HEK293 (cell line): ENCODE measurements around the gene MAGI2.

ENCODE experiments used
- CTCF ChIA-PET: fragments of 350-600 bp; formaldehyde crosslinking; extraction: SDS; loops from one replicate; lab custom pipeline; 2021; ENCODE audit warnings: antibody characterized with exemption; lab: Yijun Ruan, JAX
- POLR2A ChIA-PET: fragments of 300-600 bp; formaldehyde crosslinking; extraction: SDS; loops from one replicate; lab custom pipeline; 2020; ENCODE audit warnings: antibody characterized with exemption, inconsistent platforms; lab: Yijun Ruan, JAX
- H3K27ac ChIP-seq: fragments of 200-500 bp; sonication (Bioruptor generic); 2 replicates; pipeline ENCODE4 v1.5.1; 2014; ENCODE audit warnings: low read depth, low read length, control low read depth, inconsistent platforms; ENCODE audit errors: extremely low read depth
- H3K36me3 ChIP-seq, 2 experiments: fragments of 200-500 bp in 1 of 2; sonication (Bioruptor generic) in 1 of 2; 1 replicate in 1 of 2; 2 replicates in 1 of 2; pipeline ENCODE4 v1.5.1; 2014 to 2017; ENCODE audit warnings: inconsistent platforms in 2 of 2, low read length in 2 of 2; ENCODE audit not compliant: control insufficient read depth in 2 of 2, insufficient read depth in 1 of 2
- H3K4me1 ChIP-seq: fragments of 200-500 bp; sonication (Bioruptor generic); 2 replicates; pipeline ENCODE4 v1.5.1; 2014; ENCODE audit warnings: mild to moderate bottlenecking, low read length, inconsistent platforms; ENCODE audit not compliant: control insufficient read depth, insufficient read depth
- H3K4me3 ChIP-seq: 2 replicates; pipeline ENCODE4 v1.5.1; 2011; ENCODE audit warnings: low read depth, mild to moderate bottlenecking, control low read depth, low read length, moderate library complexity
- H3K9me3 ChIP-seq: fragments of 200-500 bp; sonication (Bioruptor generic); 2 replicates; pipeline ENCODE4 v1.5.1; 2014; ENCODE audit warnings: low read depth, low read length, inconsistent platforms; ENCODE audit not compliant: control insufficient read depth, insufficient read depth
- GLIS2 ChIP-seq: fragments of 450-650 bp; formaldehyde crosslinking; IDR thresholded peaks from 2 replicates; pipeline ENCODE4 v1.5.1; 2016; ENCODE audit warnings: missing biosample characterization, missing genetic modification characterization
- MZF1 ChIP-seq: fragments of 450-650 bp; formaldehyde crosslinking; IDR thresholded peaks from 2 replicates; pipeline ENCODE4 v1.5.1; 2017; ENCODE audit warnings: missing biosample characterization, missing genetic modification characterization, borderline replicate concordance
- SCRT1 ChIP-seq: fragments of 450-650 bp; formaldehyde crosslinking; IDR thresholded peaks from 2 replicates; pipeline ENCODE4 v1.5.1; 2016; ENCODE audit warnings: missing biosample characterization, missing genetic modification characterization, borderline replicate concordance
- ZBTB7A ChIP-seq: fragments of 450-650 bp; formaldehyde crosslinking; IDR thresholded peaks from 2 replicates; pipeline ENCODE4 v1.5.1; 2016; ENCODE audit warnings: low read depth, missing biosample characterization, missing genetic modification characterization
- ZNF157 ChIP-seq: fragments of 450-650 bp; formaldehyde crosslinking; IDR thresholded peaks from 2 replicates; pipeline ENCODE4 v1.5.1; 2016; ENCODE audit warnings: missing biosample characterization, missing genetic modification characterization
- ZNF221 ChIP-seq: fragments of 450-650 bp; formaldehyde crosslinking; IDR thresholded peaks from 2 replicates; pipeline ENCODE4 v1.5.1; 2017; ENCODE audit warnings: missing biosample characterization, missing genetic modification characterization, borderline replicate concordance
- ZNF23 ChIP-seq: fragments of 450-650 bp; formaldehyde crosslinking; IDR thresholded peaks from 2 replicates; pipeline ENCODE4 v1.5.1; 2016; ENCODE audit warnings: missing biosample characterization, missing genetic modification characterization, borderline replicate concordance
- ZNF239 ChIP-seq: fragments of 450-650 bp; formaldehyde crosslinking; IDR thresholded peaks from 2 replicates; pipeline ENCODE4 v1.5.1; 2016; ENCODE audit warnings: missing biosample characterization, missing genetic modification characterization
- ZNF311 ChIP-seq: fragments of 450-650 bp; formaldehyde crosslinking; IDR thresholded peaks from 2 replicates; pipeline ENCODE4 v1.5.1; 2017; ENCODE audit warnings: missing biosample characterization, missing genetic modification characterization, borderline replicate concordance
- ZNF366 ChIP-seq: fragments of 450-650 bp; formaldehyde crosslinking; conservative IDR thresholded peaks from 2 replicates; pipeline ENCODE4 v1.5.1; 2016; ENCODE audit warnings: missing biosample characterization, missing genetic modification characterization
- ZNF394 ChIP-seq: fragments of 450-650 bp; formaldehyde crosslinking; IDR thresholded peaks from 2 replicates; pipeline ENCODE4 v1.5.1; 2016; ENCODE audit warnings: missing biosample characterization, missing genetic modification characterization, mild to moderate bottlenecking, moderate library complexity, borderline replicate concordance
- ZNF426 ChIP-seq: fragments of 450-650 bp; formaldehyde crosslinking; IDR thresholded peaks from 2 replicates; pipeline ENCODE4 v1.5.1; 2017; ENCODE audit warnings: missing biosample characterization, missing genetic modification characterization, mild to moderate bottlenecking, inconsistent platforms, moderate library complexity
- ZNF501 ChIP-seq: fragments of 450-650 bp; formaldehyde crosslinking; IDR thresholded peaks from 2 replicates; pipeline ENCODE4 v1.5.1; 2016; ENCODE audit warnings: missing biosample characterization, missing genetic modification characterization
- ZNF510 ChIP-seq: fragments of 450-650 bp; formaldehyde crosslinking; IDR thresholded peaks from 2 replicates; pipeline ENCODE4 v1.5.1; 2018; ENCODE audit warnings: mild to moderate bottlenecking, missing genetic modification characterization, missing biosample characterization; ENCODE audit not compliant: insufficient replicate concordance
- ZNF558 ChIP-seq: fragments of 450-650 bp; formaldehyde crosslinking; IDR thresholded peaks from 2 replicates; pipeline ENCODE4 v1.5.1; 2016; ENCODE audit warnings: missing biosample characterization, missing genetic modification characterization
- ZNF623 ChIP-seq: fragments of 450-650 bp; formaldehyde crosslinking; IDR thresholded peaks from 2 replicates; pipeline ENCODE4 v1.5.1; 2016; ENCODE audit warnings: missing biosample characterization, missing genetic modification characterization
- ZNF776 ChIP-seq: fragments of 450-650 bp; formaldehyde crosslinking; IDR thresholded peaks from 2 replicates; pipeline ENCODE4 v1.5.0; 2017; ENCODE audit warnings: missing biosample characterization, missing genetic modification characterization, borderline replicate concordance
- TF ChIP-seq, protein P1 (sequence below): fragments of 450-650 bp; formaldehyde crosslinking; IDR thresholded peaks from 2 replicates; pipeline ENCODE4 v1.5.1; 2016; ENCODE audit warnings: missing biosample characterization, missing genetic modification characterization
- TF ChIP-seq, protein P2 (sequence below): fragments of 450-650 bp; formaldehyde crosslinking; IDR thresholded peaks from 2 replicates; pipeline ENCODE4 v1.5.1; 2016; ENCODE audit warnings: missing biosample characterization, missing genetic modification characterization
- TF ChIP-seq, protein P3 (sequence below): fragments of 450-650 bp; formaldehyde crosslinking; IDR thresholded peaks from 2 replicates; pipeline ENCODE4 v1.5.1; 2016; ENCODE audit warnings: missing biosample characterization, missing genetic modification characterization
- TF ChIP-seq, protein P4 (sequence below): fragments of 450-650 bp; formaldehyde crosslinking; IDR thresholded peaks from 2 replicates; pipeline ENCODE4 v1.5.1; 2016; ENCODE audit warnings: missing biosample characterization, missing genetic modification characterization, borderline replicate concordance

Gene MAGI2

DNA sequence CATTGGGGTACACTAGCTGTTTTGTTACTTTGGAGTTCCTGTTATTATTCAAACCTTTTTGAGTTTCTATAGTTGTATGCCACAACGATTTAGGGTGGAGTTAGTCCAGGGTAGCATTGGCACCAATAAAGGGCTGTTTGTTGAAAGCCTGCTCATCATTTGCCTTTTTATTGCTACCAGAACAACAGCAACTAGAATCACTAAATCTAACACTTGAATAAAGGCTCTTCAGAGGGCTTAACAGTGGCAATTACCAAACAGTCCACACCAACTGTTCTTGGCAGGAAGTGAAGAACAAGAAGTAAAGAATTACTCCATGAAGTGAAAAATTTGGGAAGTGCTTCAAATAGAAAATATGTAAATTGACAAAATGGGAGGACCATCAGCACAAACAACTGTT, 1033.5 kb downstream of the MAGI2 start:
- Histone ChIP-seq H3K9me3 (no peaks in the 10 kb centered on the region), H3K4me3 (no peak overlapping the region), H3K27ac (no peak overlapping the region), H3K4me1 (no peaks in the 10 kb centered on the region), H3K36me3 (no peaks in the 10 kb centered on the region)
- ChIA-PET CTCF (interaction anchor here (0.6 kb wide), 1 partner anchor 88 kb away, joined by 3 read pairs; no protein-coding TSS in a partner anchor), POLR2A (no interaction called here)
- no peak for TF ChIP-seq ZNF510 (tag by site-specific recombination)
- no peak for TF ChIP-seq ZNF157
- TF ChIP-seq ZNF501 (tag by site-specific recombination), result no peak
- TF ChIP-seq ZNF239, result no peak
- TF ChIP-seq ZNF623, result no peak
- TF ChIP-seq ZNF23 (tag by site-specific recombination), result no peak
- no peak for TF ChIP-seq ZNF366 (tag by site-specific recombination)
- TF ChIP-seq, protein P1, sequence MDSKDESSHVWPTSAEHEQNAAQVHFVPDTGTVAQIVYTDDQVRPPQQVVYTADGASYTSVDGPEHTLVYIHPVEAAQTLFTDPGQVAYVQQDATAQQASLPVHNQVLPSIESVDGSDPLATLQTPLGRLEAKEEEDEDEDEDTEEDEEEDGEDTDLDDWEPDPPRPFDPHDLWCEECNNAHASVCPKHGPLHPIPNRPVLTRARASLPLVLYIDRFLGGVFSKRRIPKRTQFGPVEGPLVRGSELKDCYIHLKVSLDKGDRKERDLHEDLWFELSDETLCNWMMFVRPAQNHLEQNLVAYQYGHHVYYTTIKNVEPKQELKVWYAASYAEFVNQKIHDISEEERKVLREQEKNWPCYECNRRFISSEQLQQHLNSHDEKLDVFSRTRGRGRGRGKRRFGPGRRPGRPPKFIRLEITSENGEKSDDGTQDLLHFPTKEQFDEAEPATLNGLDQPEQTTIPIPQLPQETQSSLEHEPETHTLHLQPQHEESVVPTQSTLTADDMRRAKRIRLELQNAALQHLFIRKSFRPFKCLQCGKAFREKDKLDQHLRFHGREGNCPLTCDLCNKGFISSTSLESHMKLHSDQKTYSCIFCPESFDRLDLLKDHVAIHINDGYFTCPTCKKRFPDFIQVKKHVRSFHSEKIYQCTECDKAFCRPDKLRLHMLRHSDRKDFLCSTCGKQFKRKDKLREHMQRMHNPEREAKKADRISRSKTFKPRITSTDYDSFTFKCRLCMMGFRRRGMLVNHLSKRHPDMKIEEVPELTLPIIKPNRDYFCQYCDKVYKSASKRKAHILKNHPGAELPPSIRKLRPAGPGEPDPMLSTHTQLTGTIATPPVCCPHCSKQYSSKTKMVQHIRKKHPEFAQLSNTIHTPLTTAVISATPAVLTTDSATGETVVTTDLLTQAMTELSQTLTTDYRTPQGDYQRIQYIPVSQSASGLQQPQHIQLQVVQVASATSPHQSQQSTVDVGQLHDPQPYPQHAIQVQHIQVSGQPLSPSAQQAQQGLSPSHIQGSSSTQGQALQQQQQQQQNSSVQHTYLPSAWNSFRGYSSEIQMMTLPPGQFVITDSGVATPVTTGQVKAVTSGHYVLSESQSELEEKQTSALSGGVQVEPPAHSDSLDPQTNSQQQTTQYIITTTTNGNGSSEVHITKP (tag by site-specific recombination), result no peak
- no peak for TF ChIP-seq ZBTB7A

DNA sequence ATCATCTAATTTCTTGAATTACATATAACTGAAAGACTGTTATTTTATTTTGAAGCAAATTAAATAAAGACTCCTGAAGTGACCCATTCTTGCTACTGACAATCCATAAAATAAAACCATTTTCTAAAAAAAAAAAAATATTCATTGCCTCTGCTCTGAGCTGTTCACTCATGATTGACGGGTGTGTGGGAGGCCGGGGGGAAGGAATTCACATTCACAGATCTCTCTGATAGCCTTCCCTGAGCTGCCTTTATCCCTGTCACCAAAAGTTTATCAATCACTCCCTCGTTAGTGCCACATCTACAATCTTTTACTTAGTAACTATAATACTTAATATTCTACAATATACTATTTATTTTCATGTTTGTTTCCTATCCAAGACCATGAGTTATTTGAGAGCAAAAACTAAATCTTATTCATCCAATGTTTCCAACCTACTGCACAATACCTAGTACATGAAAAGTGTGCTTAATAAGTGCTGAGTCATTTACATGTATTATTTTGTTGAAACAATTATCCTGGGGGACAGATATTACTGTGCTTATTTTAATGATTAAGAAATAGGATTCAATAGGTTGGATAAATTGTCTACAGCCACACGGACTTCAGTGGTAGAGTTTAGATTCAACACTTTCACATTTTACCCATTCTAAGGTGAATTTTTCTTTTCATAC, 1036.2 kb downstream of the MAGI2 start:
- no peak overlapping the region for H3K27ac ChIP-seq
- ChIA-PET POLR2A (no interaction called here), CTCF (interaction anchor here (1.2 kb wide), 1 partner anchor 11 kb away, joined by 3 read pairs; no protein-coding TSS in a partner anchor)
- H3K9me3 ChIP-seq, result no peaks in the 10 kb centered on the region
- H3K4me1 ChIP-seq, result no peaks in the 10 kb centered on the region
- H3K36me3 ChIP-seq, result no peaks in the 10 kb centered on the region
- TF ChIP-seq ZNF394 (tag by site-specific recombination) (no peak), ZNF623 (no peak), MZF1 (tag by site-specific recombination) (no peak), ZNF221 (no peak), ZNF776 (tag by site-specific recombination) (no peak), ZNF311 (tag by site-specific recombination) (no peak), ZNF426 (tag by site-specific recombination) (no peak), ZNF558 (tag by site-specific recombination) (no peak), GLIS2 (tag by site-specific recombination) (no peak), SCRT1 (tag by site-specific recombination) (no peak)
- TF ChIP-seq, protein P2, sequence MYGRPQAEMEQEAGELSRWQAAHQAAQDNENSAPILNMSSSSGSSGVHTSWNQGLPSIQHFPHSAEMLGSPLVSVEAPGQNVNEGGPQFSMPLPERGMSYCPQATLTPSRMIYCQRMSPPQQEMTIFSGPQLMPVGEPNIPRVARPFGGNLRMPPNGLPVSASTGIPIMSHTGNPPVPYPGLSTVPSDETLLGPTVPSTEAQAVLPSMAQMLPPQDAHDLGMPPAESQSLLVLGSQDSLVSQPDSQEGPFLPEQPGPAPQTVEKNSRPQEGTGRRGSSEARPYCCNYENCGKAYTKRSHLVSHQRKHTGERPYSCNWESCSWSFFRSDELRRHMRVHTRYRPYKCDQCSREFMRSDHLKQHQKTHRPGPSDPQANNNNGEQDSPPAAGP, result no peak
- TF ChIP-seq, protein P3, sequence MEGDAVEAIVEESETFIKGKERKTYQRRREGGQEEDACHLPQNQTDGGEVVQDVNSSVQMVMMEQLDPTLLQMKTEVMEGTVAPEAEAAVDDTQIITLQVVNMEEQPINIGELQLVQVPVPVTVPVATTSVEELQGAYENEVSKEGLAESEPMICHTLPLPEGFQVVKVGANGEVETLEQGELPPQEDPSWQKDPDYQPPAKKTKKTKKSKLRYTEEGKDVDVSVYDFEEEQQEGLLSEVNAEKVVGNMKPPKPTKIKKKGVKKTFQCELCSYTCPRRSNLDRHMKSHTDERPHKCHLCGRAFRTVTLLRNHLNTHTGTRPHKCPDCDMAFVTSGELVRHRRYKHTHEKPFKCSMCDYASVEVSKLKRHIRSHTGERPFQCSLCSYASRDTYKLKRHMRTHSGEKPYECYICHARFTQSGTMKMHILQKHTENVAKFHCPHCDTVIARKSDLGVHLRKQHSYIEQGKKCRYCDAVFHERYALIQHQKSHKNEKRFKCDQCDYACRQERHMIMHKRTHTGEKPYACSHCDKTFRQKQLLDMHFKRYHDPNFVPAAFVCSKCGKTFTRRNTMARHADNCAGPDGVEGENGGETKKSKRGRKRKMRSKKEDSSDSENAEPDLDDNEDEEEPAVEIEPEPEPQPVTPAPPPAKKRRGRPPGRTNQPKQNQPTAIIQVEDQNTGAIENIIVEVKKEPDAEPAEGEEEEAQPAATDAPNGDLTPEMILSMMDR, result no peak
- TF ChIP-seq, protein P4, sequence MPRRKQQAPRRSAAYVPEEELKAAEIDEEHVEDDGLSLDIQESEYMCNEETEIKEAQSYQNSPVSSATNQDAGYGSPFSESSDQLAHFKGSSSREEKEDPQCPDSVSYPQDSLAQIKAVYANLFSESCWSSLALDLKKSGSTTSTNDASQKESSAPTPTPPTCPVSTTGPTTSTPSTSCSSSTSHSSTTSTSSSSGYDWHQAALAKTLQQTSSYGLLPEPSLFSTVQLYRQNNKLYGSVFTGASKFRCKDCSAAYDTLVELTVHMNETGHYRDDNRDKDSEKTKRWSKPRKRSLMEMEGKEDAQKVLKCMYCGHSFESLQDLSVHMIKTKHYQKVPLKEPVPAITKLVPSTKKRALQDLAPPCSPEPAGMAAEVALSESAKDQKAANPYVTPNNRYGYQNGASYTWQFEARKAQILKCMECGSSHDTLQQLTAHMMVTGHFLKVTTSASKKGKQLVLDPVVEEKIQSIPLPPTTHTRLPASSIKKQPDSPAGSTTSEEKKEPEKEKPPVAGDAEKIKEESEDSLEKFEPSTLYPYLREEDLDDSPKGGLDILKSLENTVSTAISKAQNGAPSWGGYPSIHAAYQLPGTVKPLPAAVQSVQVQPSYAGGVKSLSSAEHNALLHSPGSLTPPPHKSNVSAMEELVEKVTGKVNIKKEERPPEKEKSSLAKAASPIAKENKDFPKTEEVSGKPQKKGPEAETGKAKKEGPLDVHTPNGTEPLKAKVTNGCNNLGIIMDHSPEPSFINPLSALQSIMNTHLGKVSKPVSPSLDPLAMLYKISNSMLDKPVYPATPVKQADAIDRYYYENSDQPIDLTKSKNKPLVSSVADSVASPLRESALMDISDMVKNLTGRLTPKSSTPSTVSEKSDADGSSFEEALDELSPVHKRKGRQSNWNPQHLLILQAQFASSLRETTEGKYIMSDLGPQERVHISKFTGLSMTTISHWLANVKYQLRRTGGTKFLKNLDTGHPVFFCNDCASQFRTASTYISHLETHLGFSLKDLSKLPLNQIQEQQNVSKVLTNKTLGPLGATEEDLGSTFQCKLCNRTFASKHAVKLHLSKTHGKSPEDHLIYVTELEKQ (tag by site-specific recombination), result no peak
- H3K4me3 ChIP-seq, result no peak overlapping the region
